GM18499 (cell line): Measurements from ENCODE around the gene WDR49.

Experiments used
- ATAC-seq: cut with Tn5 transposase; IDR thresholded peaks from one replicate; pipeline ENCODE4 v1.9.1; 2021; ENCODE audit warnings: moderate number of reproducible peaks; ENCODE audit not compliant: insufficient read depth, unreplicated experiment

WDR49 gene

DNA sequence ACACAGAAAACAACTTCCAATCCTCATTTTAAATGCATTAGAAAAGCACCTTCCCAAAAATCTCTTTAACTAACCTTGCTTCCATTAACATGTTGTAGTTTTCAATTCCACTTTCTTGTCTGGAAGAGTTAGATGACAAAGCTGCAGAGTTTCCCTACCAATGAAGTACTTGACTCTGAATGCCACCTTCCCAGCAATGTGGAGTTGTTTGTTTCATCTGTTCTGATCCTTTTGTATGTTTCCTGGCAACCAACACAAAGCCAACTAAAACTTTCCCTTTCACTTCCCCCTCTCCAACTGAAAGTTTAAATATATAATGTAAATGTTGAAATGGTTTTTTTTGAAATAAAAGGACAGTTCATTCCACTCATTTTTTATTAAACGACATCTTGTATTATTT is at the start of gene WDR49:
Gene WDR49 (minus strand): TSS at position 183 of the 400 bp plus-strand sequence. CDS start 517 bp downstream, outside the sequence.
- no peak for ATAC-seq

DNA sequence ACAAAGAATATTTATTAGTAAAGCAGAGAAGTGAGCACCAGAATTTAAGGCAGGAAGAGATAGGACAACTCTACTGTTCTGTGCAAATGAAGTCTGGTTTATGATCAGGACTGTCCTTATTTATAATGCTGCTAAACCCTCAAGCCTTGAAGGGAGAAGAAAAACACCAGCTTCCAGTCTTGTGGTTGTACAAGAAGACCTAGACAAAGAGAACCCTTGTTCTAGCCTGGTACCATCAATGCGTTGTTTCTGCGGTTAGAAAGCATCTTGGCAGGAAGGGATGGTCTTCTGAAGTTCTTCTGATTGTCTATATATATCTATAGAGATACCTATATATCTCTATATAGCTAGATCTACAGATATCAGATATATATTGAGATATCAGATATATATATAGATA is 47.2 kb upstream of the WDR49 start:
- no peak for ATAC-seq

DNA sequence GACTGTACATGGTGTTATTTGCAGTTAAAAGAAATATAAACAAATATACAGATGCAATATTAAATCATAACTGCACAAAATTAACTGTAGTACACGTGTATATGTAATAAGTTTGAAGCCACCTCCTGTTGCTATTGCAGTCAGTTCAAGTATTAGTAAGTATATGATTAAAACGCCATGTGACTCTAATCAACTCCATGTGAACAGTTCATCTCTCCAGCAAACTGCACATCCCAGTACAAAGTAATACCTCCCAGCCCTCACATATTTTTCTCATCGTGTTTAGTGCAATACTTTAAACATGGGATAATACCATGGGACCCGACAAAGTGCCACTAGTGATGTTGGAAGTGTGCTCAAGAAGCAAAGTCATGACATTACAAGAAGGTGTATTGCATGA is 46.3 kb upstream of the WDR49 start:
- no peak for ATAC-seq

DNA sequence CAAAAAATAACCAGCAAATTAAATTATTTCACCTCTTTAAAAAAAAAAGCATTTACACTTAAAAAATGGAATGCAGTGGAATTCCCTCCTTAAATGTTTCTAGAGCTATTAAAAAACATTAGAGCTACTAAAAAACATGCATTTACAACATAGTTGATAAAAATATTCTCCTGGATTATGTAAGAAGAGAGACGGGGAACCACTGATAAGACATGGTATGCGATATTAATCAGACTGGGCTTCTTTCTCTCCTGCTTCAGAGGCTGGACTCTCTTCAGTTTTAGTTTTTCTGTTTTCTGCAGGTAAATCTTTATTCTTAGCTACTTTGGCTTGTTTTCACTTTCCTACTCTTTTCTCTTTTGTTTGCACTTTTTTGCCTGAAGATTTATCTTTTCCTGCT is 40.4 kb upstream of the WDR49 start:
- ATAC-seq, result no peak

DNA sequence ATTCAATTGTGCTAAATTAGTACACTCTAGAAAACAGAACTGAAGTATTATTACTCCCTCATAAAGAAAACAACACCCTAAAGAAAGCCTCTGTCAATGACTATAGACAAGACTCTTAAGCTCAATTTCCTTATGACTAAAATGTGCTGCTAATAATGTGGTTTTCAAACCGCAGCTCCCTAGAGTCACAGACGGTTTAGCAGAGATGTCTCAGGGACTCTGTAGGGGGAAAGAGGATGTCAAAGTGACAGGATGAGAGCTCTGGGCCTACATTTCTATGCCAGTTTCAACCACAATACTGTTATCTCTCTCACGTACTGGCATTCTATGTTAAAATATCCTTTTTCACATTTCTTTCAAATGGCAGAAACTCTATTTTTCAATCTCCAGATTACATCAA is 37.6 kb upstream of the WDR49 start:
- peak; percentile 99 for ATAC-seq

DNA sequence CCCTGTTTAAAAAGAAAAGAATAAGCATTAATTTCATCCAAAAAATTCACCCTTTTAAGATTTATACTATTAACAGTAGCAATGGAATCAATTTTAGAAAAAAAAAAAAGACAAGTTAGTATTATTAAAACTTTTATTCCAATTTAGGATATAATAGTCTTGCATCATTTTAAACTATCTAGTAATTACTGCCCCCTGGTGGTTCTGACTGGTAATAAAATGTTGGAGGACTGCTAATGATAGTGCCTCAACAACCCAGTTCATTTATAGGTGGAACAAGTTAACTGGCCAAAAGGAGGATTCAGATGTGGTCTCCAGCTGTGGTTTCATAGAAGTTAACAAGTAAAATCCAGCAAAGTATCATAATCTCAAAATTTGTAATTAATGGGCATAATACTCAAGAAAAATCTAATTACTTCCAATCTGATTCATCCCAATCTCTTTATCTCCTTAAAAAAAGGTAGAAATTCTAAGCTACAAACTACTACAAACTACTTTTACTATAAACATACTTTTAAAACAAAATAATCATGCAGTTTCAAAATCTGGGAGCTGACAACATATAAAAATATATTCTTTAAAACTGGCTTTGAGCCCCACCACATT is 30.7 kb upstream of the WDR49 start:
- ATAC-seq, result no peak

DNA sequence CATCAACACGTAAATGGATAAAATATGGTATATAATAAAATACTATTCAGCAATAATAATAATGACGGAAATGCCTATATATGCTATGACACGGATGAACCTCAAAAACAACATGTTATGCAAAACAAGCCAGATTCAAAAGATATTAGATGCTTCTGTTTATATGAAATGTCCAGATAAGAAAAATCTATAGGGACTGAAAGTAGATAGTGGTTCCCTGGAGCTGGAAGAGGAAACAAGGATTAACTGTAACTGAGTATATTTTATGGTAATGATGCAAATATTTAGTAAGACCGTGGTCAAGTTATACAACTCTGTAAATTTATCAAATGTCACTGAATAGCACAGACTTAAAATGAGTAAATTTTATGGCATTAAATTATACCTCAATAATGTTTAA is 25.8 kb upstream of the WDR49 start:
- no peak for ATAC-seq

DNA sequence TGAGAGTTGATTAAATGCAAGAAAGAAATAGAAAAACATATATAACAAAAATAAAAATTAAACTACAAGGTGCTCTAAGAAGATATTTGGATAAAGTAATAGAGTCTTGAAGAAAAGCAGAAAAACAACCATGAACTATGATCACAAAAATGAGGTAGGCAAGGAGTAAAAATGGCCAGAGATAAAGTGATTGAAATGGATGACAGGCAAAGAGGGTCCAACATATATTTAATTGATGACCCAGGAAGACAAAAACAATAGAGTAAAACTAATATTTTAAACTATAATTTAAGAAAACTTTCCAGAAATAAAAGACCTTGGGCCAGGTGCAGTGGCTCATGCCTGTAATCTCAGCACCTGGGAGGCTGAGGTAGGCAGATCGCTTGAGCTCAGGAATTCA is 22.1 kb upstream of the WDR49 start:
- ATAC-seq, result no peak

DNA sequence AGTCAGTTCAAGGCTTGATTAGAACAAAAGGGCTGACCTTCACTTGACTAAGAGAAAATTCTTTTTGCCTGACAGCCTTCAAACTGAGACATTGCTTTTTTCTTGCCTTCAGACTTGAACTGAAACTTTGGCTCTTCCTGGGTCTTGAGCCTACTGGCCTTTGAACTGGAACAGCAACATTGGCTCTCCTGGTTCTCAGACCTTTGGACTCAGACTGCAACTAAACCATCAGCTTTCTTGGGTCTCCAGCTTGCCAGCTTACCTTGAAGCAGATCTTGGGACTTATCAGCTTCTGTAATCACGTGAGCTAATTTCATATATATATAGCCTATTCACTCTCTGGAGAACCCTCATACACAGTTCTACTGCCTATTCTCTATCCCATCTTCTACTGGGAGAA is 19.5 kb upstream of the WDR49 start:
- no peak for ATAC-seq

DNA sequence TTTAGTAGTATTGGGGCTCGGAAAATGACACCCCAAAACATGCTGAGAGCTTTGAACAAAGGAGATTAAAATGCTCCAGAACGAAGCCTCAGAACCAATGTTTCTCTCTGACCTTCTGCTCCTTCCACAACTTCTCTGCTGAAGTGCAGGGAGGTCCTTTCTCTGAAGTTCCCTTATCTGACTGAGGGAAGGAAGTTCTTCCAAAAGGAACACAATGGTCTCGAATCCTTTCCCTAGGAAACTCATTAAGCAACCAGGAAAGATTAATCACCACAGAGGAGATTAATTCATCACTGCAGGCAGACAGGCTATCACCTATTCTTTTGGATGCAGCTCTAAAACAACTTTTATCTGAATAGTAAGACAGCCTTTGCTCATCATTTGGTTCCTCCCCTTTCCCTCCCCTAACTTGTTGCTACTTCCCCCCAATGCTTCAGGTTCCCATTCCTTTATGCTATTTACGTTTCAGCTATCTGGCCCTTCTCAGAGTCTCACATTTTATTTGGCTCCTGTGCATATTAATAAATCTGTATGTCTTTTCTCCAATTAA is 18.2 kb upstream of the WDR49 start:
- no peak for ATAC-seq

DNA sequence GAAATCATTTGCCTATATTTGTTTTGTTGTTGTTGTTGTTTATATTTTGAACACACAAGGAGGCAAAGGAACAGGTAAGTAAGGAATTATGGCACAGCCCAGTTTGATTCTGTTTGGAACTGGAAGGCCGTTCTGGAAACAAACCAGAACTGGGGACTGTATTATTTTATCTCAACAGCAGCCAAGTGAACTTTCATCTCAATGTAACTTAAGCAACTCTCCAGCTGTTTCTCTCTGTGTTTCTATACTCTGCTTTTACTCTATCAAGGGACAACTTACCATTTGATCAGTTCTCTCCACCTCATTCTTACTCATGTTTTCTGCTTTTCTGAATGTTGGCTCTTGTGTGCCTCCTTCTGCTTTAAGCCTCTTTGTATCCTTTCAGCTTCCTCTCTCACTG is 16.0 kb upstream of the WDR49 start:
- ATAC-seq, result no peak

DNA sequence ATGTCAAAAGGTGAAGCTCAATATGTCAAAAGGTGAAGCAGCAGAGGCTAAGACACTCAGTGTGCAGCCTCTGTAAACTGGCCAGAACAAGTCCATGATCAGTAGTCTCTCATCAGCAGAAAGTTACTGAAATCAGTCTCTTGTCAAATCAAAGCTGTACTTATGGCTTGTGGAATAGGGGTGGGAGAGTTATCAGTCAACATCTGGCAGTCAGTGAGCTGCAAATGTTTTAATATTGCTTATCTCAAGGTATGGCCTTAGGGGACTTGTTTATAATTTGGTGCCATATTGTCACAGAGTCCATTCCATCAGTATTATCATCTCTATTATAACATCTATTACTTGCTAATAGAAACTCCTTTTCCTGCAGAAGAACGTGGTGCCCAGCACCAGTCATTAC is 14.9 kb upstream of the WDR49 start:
- no peak for ATAC-seq

DNA sequence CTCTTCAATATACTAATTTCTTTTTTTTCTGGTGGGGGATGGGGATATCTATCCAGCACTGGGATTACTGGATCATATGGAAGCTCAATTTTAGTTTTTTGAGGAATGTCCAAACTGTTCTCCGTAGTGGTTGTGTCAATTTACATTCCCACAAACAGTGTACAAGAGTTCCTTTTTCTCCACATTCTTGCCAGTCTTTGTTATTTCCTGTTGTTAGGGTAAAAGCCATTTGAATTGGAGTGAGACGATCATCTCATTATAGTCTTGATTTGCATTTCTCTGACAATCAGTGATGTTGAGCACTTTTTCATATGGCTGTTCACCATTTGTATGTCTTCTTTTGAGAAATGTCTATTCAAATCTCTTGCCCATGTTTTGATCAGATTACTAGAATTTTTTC is 12.8 kb upstream of the WDR49 start:
- no peak for ATAC-seq

DNA sequence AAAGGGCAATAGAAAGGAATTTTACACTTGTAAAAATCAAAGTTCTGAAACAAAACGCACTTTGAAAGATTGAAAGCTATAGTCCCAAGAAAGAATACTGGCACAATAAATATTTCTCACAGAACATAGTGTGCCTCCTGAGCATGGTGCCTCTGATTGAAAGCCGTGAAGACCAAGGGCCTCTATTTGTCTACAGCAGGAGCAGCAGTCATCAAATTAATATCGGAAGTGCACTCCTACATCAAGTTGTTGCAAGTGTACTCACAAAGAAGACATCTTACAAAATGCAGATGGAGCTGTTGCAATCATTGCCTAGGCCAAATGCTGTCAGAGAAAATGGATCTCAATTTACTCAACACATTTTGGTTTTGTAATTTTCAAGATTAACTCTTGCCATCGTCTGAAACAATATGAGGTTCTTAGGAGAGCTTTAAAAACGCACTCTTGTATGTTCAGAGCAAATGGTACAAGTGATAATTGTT is 9.2 kb upstream of the WDR49 start:
- ATAC-seq, result no peak

DNA sequence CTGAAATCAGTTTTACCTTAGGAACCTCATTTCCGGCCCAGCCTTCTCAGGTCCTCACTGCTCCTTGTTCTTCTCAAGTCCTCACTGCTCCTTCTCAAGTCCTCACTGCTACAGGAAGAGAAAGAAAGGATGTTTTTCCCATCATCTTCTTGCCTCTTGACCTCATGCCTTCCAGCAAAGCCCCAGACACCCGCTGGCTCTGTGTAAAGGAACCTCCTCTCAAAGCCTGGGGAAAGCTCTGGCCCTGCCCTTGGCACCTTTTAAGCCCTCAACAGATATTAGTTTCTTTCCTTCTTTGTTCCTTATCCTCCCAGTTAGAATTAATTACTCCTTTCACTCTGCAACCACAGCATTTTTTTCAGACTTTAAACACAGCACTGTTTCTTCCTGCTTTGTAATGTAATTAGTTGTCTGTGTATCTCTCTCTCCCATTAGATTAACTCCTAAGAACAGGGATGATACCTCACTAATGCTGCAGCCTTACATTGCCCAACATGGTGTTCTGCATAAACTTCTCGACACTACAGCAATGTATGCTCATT is 4.0 kb upstream of the WDR49 start:
- ATAC-seq, result no peak

DNA sequence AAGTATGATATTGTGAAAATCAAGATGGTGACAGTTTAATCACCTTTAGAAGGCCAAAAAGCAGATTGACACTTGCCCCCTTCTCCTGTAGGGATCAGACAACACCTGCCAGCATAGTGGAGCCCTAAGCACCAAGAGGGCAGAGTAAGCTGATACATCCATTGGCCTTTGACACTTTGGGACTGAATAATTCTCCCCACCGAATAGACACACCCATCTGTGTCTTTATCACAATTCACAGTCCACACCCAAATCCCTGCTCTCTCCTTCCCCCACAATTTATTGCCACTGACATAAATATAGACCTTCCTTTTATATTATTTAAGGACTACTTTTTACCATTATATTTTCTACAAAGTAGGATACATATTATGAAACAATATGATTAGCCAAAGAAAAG is 3.1 kb upstream of the WDR49 start:
- no peak for ATAC-seq

DNA sequence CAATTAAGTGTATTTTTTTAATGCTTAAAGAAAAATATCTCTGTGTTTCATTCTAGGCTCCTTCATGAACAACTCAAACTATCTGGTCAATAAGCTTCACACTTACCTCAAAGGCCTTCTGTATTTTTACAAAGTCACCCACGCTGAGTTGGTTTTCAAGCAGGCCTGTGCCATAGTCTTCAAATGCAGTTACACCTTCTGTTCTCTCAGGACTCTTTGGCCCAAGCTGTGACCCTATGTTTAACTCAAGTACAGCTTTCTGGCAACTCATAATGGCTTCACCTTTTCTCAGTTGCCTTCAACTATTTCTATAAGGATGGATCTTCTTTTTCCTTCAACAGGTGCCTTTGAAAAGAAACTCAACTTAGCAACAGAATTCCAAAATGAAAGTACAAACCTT is 587 bp downstream of the WDR49 start:
- no peak for ATAC-seq

DNA sequence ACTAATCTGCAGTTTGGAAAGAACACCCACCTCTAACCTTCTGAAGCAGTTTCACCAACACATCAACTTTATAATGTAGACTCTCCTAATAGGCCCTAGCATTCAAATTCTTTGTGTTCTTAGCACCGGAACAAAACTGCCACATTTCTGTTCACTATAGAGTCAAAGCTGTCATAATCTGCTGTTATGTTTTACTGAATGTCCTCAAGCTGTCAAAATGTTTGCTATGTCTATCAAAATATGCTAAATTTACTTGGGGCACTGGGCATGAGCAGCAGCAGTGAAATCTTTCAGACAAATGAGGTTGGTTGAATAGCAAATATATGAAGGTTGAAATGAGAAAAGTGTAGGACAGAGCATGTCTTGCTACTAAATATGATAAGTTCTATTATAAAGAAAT is 1.9 kb downstream of the WDR49 start:
- ATAC-seq, result no peak

DNA sequence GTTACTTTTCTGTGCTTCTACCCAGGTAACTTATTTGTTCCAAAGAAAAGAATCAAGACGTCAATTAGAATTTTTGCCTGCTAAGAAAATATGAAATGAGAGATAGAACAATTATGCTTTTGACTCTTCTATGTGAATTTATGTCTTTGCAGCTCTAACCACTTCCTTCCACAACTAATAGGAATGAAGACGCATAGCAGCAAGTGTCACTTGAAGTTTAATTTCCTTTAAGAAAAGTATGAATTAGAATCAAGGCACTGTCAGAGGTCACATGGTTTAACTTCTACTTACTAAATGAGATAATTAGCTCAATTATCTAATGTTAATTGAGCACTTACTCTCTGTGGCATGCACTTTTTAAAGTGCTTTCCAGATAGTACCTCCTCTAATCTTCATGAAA is 3.3 kb downstream of the WDR49 start:
- ATAC-seq, result no peak

DNA sequence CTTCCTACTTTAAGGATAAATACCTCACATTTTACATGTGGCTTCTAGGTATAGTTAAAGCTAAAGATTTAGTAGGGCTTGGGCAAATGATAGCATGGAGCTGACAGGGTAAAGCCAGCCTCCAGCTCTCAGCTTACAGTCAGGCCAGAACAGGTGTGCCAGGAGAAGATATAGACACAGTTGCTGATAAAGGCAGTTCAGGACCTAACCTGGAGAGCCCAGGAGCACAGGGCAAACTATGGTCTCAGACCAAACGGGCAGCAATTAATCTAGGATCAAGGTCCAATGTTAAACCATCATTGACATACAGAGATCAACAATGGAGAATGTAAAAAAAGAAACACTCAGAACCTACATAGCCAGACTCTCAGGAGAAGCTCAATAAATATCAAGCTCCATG is 4.0 kb downstream of the WDR49 start:
- no peak for ATAC-seq

DNA sequence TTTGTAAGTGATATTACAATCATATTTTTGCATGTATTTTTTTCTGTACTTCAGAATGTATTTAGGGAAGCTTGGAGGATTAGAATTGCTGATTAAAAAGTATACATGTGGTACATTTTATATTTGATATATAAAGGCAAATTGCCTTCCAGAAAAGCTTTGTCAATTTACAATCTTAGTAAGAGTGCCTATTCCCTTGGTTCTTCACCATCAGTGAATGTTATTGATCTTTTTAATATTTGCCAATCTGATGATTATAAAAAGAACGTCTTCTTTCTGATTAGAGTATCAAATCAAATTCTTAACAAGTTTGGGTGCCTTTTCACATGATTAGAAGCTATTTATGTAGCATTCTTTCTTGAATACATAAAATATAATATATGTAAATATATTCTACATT is 9.1 kb downstream of the WDR49 start:
- no peak for ATAC-seq

DNA sequence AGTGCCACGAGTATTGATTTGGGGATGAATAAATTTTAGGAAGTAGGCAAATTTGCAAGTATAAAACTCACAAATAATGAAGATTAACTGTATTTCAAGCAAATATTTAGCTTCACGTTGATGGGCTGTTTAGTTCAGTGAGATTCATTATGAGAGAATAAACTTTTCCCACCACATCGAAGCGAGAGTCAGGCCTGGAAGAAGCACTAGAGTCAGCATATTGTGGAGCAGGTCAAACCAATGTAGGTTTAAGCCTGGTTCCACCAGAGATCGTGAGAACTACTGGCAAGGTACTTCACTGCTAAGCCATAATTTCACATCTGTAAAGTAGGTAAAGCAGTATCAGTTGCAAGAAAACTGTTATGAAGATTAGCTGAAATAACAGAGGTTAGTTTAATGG is 22.3 kb downstream of the WDR49 start:
- no peak for ATAC-seq
